ENCODE data around the gene SLC25A3.
"Not testable (repeated sequence)": the region's sequence is repeated elsewhere in the genome, so short reads cannot be mapped to it uniquely, and the experiment has no call there.

SLC25A3 gene

DNA sequence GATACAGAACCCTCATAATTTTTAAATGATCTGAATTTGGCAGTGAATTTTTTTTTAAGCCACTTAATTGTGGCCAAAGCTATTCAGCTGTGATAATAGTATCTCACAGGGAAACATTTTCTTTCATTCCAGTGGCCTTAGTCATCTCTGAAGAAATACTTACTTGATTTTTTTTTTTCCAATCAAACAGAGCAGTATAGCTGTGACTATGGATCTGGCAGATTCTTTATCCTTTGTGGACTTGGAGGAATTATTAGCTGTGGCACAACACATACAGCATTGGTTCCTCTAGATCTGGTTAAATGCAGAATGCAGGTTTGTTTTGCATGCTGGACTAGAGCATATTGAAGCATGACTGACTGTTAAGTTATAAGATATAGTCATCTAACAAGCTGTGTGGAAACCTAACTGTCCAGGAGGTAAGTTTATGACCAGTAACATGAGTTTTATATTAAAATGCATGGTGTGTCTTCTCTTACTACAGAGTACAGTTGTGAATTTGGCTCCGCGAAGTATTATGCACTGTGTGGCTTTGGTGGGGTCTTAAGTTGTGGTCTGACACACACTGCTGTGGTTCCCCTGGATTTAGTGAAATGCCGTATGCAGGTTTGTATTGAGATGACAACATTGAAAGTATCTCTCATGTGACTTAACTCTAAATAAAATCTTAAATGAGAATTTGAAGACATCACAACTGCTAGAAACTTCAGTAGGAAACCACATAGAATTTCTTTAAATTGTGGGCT, 1.9 kb downstream of the SLC25A3 start:
- DNase-seq: no peak

DNA sequence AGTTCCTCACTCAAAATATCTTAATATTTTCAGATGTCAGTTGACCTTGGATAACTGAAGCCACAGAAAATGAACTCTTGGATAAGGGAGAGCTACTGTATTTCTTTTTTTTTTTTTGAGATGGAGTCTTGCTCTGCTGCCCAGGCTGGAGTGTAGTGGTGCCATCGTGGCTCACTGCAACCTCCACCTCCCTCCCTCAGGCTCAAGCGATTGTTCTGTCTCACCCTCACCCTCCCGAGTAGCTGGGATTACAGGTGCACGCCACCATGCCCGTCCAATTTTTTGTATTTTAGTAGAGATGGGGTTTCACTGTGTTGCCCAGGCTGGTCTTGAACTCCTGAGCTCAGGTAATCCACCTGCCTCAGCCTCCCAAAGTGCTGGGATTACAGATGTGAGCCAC, 3.8 kb downstream of the SLC25A3 start:
- not testable (repeated sequence) for DNase-seq

DNA sequence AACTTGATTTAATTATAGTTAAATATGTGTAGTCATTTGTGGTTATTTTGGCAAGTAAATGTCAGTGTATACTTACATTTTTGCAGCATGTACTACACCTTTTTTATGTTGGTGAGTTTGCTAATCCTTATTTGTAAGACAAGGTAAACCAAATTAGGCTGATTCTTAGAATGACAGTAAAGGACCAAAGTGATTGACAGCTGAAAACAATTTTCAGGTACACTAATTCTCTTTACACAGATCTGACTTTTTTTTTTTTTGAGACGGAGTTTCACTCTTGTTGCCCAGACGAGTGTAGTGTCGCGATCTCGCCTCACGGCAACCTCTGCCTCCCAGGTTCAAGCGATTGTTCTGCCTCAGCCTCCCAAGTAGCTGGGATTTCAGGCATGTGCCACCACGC, 8.4 kb downstream of the SLC25A3 start:
- no peak for DNase-seq

DNA sequence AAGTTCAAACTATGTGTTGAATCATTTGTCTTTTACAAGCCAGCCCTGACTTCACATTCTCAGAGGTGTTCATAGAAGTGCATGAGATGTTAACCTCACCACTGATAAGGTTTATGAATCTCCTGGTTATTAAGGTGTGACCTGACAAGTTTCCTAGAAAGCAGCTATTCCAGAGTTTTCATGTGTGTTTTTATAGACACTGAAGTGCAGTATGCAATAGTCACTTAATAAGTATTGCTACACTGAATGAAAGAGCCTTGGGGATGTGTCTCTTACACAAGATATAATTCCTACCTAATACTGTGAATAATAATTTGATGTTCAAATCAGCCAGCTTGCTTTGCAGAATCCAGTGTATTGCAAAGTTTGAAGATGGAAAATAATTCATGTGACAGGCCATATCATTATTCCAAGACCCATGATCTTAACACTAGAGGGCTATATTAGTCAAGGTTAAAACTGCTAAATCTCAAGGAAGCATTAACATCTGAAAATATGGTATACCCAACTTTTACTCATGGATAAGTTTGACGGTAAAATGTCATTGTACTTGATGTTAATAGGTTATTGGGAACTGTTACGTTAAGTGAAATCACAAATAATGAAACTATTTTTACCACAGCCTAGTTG, 13.0 kb downstream of the SLC25A3 start:
- no peak for DNase-seq

DNA sequence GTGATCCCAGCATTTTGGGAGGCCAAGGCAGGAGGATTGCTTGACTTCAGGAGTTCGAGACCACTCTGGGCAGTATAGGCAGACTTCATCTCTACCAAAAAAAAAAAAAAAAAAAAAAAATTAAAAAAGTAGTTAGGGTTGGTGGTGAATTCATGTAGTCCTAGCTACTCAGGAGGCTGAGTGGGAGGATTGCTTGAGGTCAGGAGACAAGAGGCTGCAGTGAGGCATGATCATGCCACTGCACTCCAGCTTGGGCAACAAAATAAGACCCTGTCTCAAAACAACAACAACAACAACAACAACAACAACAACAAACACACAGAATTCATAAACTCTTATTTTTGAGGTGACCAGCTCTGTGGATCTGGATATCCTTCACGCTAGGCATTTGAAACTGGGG, 17.1 kb downstream of the SLC25A3 start:
- no peak for DNase-seq

DNA sequence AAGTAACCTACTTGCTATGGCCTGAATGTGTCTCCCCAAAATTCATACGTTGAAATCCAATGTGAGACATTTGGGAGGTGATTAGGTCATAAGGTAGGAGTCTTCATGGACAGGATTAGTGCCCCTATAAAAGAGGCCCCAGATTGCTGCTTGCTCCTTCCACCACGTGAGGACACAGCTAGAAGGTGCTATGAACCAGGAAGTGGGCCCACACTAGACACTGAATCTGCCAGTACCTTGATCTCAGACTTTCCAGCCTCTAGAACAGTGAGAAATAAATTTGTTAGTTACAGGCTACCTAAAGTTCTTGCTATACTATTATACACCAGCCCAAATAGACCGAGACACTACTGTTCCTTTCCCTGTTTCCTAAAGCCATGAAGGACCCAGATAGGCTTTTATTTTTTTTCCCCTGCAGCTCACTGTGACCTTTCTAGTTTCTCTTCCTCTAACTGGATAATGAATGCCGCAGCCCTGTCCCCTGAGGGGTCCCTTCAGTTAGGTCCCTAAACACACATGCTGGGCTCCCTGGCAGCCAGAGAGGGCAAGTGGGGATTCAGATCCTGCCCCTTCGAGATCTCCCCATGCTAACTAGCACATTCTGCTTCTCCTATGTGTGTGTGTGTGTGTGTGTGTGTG, 19.3 kb downstream of the SLC25A3 start:
- no peak for DNase-seq

DNA sequence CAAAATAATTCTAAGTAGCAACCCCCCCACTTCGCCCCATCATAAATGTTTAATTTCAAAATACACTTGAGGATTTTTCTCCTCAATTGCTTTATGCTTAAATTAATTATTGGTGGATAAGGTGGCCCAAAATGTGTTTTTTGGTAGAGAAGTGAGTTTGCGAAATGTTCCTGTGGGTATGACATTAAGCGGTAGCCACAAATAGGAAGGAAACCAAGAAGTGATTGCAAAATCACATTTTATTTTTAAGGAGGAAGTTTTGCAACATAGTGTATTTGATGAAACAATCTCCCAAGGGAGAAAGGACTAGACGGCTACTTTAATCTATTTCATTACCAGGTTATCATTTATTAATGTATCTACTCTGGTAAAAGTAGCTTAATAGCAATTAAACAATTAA, 25.5 kb downstream of the SLC25A3 start:
- DNase-seq: no peak

DNA sequence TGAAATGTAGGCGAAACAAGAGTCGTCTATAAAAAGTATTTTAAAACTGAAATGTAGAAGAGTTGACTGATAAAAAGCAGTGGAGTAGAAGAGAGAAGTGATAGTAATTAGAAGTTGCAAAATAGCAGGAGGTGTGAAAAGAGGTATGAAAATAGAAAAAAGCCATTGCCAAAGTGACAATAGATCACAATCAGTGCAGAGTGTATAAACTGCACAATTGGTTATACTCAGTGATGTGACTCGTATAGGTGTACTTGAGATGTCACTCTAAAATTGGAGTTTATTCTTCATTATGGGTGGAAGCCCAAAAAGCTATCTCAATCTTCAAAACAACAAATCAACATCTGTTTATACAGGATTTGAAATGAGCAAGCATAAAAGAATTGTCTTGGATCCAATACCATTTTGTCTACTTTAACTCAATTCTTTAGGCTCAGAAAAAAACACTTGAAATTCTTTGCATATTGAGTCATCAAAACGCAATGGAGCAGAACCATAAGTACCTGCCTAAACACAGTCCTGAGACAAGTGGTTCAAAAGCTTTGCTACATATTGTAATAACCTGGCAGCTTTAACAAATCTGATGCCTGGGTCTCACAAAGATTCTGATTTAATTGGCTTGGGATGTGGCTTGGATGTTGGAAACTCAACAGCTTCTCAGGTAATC, 42.3 kb downstream of the SLC25A3 start:
- DNase-seq: peak; percentile 71

DNA sequence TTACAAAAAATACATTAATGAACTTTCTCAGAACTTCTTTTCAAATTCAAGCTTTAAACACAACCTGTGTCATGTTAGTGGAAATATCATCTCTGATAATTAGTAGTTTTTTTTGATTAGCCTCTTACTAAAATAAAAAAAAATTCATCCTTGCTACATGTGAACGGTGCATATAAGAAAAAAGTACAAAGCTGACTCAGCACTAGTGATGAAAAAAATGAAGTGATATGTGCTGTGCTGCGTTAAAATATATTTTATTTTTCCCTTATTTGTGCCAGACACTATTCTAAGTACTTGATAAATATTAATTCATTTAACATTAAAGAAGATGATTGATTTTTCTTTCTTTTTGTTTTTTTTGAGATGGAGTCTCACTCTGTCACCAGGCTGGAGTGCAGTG, 43.6 kb downstream of the SLC25A3 start:
- no peak for DNase-seq

DNA sequence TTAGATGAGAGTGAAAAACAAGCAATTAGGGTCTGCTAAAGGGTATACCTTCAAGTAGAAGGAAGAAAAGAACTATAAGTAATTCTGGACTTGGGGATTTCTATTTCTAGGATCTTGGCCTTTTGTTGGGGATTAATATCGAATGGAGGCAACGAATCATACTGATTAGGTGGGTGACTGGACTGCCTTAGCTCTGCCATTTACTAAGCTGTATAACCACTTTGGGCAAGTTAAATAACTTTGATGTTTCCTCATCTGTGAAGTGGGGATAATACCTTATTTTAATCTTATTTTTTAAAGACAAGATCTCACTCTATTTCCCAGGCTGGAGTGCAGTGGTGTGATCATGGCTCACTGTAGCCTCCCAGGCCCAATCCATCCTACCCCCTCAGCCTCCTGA, 44.5 kb downstream of the SLC25A3 start:
- DNase-seq: no peak

DNA sequence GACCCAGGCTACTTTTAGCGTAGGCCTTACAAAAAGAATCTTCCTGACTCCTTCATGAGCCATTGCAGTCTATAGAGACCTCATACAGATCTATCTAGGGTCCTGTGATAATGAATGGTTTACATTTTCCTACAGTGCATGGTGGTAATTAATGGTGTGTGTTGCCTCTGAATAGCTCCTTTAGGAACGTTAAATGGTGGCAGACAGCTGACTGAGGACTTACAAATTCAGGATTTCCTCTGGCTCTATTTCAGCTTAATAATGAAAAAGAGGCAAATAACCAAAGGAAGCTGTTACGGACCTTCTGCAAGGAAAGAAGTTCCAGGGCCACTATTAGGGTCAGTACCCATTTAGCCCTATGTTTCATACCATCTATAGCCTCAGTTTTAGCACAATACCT, 46.0 kb downstream of the SLC25A3 start:
- no peak for DNase-seq

DNA sequence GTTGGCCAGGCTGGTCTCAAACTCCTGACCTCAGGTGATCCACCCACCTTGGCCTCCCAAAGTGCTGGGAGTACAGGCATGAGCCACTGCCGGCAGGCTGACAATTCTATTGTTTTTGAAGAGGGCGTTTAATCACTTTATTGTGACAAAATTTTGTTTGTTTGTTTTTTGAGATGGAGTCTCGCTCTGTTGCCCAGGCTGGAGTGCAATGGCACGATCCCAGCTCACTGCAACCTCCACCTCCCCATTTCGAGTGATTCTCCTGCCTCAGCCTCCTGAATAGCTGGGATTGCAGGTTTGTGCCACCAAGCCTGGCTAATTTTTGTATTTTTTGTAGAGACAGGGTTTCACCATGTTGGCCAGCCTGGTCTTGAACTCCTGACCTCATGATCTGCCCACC, 49.3 kb downstream of the SLC25A3 start:
- not testable (repeated sequence) for DNase-seq

DNA sequence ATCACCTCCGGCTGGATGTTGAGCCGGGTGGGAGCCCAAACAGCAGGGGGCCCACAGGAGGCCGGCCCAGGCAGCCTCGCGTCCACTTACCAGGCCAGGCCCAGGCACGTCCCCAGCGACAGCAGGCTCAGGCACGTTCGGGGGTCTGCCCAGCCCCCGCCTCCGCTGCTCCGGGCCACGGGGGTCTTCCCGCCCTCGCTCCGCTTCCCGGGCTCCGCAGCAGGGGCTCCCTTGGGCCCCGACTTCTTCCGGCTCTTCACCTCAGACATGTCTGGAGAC, 50.9 kb downstream of the SLC25A3 start:
- no peak for DNase-seq

DNA sequence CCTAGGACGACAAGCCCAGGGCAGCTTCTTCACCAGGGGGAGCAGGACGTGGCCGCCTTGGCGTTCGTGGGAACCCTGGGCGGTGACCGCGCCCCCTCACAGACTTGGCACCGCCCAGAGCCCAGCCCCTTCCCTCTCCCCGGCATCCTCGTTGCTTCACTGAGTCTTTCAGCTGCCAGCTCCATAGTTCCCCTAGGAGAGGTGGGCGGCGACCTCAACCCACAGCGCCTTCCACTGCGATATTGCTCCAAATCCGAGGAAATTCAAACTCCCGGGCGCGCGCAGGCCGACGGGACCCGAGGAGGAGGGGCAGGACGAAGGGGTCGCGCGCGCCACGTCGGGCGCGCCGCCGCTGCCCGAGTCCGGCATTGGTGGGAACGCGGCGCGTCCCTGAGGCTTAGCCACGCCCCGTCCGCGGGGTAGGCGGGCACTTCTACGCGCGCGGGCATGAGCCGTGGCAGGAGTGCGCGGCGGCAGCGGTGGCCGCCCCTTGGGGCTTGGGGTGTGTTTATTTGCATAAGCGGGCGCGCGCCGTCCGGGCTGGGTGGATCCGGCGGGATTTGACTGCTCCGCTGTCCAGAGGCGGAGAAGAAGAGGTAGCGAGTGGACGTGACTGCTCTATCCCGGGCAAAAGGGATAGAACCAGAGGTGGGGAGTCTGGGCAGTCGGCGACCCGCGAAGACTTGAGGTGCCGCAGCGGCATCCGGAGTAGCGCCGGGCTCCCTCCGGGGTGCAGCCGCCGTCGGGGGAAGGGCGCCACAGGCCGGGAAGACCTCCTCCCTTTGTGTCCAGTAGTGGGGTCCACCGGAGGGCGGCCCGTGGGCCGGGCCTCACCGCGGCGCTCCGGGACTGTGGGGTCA, 51.5 kb downstream of the SLC25A3 start, which contains the start of the genes APAF1 and IKBIP:
Gene APAF1, plus strand, starts transcription at position 579 of the 860 bp plus-strand sequence. CDS start 3,070 bp downstream, outside the sequence.
Gene IKBIP, minus strand, starts transcription at position 77 of the 860 bp plus-strand sequence. CDS start 87 bp downstream, outside the sequence.
- peak; percentile 87 for DNase-seq

DNA sequence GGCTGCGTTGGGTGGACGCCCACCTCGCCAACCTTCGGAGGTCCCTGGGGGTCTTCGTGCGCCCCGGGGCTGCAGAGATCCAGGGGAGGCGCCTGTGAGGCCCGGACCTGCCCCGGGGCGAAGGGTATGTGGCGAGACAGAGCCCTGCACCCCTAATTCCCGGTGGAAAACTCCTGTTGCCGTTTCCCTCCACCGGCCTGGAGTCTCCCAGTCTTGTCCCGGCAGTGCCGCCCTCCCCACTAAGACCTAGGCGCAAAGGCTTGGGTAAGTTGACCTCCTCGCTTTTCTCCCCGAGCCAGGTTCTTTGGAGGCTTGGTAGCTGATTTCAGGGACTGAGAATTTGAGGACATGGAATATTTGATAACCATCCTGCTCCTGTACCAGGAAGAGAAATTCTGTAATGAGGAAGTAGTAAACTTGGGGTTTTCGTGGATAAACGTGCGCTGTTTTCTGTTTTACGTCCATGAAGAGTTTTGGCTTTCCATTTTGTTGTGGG, 52.1 kb downstream of the SLC25A3 start:
- peak; percentile 24 for DNase-seq

DNA sequence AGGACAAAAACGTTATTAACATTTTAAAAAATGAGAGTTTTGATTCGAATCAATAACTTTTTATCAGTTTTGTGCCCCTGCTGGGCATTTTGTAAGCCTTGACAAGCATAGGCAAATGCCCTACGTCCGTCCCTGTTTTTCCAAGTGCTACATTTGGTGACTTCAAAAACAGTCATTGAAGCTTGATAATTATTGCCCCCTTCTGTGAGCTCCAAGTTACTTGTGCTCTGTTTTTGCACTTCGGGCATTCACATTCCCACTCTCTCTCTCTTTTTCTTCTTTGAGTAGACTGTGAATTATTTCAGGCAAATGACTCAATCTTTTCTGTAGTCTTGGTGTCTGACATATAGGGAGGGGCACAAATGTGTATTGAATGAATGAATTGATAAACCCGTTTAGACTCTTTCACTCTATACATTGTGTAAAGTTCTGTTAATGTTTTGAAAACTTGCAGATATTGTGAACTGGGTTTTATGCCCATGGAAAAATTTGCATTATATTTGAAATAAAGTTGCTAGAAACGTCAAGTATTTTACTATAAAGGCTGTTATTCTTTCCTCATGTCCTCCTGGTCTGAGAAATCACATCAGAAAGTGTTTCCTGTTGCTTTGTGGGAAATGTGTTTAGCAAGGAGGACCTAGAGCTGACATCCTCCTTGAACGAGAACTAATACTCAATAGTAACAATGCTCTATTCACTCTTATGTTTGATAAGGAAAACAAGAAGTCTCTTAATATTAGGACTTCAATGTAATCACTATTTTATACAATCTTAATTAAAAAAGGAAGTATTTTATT, 53.0 kb downstream of the SLC25A3 start:
- DNase-seq: no peak

DNA sequence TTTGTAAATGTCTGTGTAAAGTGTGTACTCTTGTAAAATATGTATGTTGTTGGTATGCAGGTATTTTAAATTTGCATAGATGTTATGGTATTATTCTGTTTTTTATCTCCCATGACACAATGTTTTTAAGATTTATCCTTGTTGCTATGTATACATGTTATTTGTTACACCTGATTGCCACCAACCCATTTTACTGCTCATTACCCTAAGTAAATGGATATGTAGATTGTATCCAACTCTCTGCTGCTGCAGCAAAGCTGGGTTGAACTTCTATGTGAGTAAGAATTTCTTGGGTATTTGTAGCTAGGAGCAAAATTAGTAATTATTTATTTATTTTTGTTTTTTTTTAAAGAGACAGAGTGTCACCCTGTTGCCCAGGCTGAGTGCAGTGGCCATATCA, 57.8 kb downstream of the SLC25A3 start:
- no peak for DNase-seq

DNA sequence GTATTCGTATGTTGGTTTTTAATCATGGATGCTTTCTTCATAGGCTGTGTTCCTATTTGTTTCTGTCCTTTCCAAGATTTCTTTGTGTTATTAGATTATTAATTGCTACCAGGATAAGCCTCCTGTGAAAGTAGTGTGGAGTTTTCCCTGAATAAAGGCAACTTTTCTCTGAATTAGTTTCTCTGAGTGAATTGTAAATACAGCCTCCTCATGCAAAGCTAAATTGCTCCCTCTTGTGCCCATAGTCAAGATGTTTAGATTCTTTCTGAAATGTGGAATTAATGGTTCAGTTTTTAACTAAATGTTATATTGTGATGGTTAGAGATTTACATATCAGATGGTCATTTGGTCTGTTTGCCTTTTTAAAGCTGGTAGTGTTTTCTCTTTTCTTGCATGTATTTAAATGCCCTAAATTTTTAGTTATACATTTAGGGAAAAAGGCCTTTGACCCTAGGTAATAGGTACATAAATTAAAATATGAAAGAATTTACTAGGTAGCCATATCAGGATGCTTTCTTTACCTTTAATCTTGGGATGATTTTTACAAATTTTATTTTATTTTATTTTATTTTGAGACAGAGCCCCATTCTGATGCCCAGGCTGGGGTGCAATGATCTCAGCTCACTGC, 60.5 kb downstream of the SLC25A3 start:
- peak; percentile 46 for DNase-seq
